Measurements from ENCODE around the gene SRRT.

The SRRT gene

DNA sequence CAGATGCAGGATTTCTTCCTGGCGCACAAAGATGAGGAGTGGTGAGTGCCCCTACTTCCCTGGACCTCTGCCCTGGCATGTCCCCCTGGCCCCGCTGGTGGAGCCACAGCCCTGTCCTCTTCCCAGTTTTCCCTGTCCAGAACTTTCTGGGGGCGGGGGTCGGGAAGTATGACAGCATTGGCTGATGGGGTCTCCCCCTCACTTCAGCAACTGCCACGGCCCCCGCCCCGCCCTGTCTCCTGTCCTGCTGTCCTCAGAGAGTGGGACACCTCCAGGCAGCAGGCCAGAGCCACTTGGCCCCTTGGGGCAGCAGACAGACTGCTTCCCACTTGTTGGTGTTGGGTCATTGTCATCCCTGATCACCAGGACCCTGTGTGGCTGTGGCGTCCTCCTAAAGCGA, 7.3 kb downstream of the SRRT start:
- FAIRE-seq, result no peak

- FAIRE-seq, result no peak
Observed at GRCh38 chr7:100882785-100883526, 8.1 kb downstream of the SRRT start.

- FAIRE-seq, result no peak
Observed at GRCh38 chr7:100884736-100885439, 10.0 kb downstream of the SRRT start.

DNA sequence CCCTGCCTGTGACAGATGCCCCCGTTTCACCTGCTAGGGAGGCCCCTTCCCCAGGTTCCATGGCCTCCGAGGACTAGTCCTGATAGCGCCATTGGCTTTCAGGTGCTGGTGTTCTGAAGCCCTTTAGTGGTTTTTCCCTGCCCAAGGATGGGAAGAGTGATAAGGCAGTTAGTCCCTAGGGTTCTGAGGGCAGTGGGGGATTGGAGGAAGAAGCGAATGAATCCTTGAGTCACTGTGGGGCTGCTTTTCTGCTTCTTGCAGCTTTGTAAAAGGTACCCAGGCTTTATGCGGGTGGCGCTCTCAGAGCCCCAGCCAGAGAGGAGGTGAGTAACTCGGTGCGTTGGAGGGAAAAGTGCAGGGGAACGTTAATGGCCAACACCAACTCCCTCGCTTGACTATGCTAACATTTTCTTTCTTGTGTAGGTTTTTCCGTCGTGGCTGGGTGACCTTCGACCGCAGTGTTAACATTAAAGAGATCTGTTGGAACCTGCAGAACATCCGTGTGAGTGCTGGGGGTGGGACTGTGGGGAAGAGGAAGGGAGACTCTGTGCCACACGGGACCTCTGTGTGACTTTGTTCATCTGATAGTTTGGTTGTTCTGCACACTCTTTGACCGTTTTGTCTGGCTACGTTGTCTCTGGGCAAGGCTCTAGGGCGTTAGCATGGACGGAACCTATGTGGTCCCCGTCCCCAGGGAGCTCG, 10.7 kb downstream of the SRRT start:
- no peak for FAIRE-seq

DNA sequence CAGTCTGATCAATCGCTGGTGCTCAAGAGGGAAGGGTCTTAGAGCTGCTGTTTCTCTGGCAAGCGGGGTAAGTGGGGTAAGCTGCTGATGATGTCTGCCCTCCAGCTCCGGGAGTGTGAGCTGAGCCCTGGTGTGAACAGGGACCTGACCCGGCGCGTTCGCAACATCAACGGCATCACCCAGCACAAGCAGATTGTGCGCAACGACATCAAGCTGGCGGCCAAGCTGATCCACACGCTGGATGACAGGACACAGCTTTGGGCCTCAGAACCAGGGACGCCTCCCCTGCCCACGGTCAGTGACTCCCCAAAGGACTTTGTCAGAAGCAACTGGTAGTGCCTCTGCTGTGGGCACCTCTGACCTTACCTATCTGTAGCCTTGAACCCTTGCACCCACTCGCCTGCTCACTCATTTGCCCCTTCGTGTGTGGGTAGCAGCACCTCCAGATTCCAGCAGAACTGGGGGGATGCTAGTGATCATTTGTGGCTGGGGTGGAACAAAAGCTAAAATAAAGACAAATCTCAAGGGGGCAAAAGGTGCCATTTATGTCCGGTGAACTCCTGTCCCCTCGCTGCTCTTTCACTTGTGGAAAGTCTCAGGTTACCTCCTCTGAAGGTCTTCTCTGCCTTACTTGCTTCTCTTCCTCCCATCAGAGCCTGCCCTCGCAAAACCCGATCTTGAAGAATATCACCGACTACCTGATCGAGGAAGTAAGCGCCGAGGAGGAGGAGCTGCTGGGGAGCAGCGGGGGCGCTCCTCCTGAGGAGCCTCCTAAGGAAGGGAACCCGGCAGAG, 11.4 kb downstream of the SRRT start:
- no peak for FAIRE-seq

GRCh38 chr7:100886936-100887515, 12.1 kb downstream of the SRRT start:
- FAIRE-seq, result no peak

DNA sequence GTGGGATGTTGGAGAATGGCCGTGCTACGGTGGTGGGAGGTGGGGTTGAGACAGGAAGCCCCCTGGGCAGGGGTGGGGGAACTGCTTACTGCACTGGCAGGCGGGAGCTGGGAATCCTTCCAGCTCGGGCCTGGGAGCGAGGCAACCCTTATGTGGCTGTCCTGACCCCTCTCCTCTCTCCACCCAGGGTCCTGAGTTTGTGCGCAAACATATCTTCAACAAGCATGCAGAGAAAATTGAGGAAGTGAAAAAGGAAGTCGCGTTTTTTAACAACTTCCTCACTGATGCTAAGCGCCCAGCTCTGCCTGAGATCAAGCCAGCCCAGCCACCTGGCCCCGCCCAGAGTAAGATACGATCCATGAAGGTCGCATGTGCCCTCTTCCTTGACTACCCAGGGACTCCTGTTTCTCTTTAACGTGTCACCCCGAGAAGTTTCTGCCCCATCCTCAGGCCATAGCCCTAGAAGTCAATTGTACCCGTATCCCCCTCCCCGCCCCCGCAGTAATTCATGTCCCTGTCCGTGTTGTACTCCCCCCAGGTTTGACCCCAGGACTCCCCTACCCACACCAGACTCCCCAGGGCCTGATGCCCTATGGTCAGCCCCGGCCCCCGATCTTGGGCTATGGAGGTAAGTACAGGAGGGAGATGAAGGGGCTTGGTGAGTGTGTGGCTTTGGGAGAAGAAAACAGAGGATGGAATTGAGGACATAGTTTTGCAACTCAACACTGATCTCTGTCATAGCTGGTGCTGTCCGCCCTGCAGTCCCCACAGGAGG, 12.8 kb downstream of the SRRT start:
- FAIRE-seq, result no peak

DNA sequence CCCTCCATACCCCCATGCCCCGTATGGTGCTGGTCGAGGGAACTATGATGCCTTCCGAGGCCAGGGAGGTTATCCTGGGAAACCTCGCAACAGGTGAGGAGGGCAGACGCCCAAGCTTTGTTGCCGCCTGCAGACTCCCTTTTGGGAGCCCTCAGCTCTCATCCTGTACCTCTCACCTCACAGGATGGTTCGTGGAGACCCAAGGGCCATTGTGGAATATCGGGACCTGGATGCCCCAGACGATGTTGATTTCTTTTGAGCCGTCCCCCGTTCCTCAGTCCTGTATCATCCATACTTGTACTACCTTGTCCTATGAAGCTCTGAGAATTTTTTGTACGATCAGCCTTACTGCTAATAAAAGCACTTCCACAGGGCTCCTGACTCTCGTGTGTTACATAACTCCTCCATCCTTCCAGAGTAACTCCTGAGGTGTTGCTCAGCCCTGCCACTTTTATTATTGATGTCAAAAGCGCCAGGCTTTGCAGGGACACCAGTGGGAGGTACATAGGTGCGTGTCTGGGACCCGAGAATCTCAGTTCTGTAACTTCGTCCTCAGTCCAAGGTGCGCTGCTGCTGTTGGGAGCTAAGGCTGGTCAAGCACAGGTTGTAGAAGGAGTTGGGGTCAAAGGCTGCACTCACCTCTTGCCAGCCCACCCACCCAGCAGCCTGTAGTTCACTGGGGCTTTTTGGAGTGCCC, 13.5 kb downstream of the SRRT start:
- FAIRE-seq, result no peak

DNA sequence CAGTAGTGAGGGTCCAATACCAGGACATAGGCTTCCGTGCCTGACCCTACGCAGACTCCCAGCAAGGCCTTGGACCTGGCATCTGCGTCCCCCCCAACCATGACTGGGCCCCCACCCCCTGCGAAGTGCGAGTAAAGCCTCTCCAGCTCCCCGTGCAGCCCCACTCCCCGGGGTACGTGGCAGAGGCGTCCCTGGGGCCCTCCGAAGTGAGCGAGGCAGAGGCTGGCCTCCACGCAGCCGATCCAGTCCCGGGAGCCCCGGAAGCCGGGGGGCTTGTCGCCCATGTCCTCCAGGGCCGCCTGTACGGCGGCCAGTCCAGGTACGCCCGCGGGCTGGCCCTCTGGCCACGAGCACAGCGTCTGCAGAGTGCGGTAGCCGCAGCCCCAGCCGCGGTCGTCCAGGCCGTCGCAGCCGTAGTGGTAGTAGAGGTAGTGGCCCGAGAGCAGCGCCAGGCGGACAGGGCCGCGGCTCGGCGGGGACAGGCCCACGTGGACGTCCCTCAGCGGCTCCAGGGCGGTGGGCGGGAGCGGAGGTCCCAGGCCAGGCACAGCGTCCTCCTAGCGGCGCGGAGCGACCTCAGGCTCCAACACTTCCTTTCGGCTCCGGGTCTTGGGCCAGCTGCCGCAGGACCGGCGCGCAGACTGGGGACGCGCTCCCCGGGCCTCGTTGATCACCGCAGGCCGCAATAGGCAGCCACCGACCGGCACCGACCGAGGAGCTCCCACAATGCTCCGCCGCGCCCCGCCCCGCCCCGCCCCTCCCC, 14.3 kb downstream of the SRRT start, which contains the start of gene UFSP1:
Gene UFSP1 (minus strand): TSS at position 728 of the 763 bp plus-strand sequence. CDS start 444 bp downstream, at position 284.
- no peak for FAIRE-seq

- FAIRE-seq, result no peak
Observed at GRCh38 chr7:100890653-100891567, 16.0 kb downstream of the SRRT start.

GRCh38 chr7:100891568-100892247, 16.8 kb downstream of the SRRT start:
- FAIRE-seq, result no peak

DNA sequence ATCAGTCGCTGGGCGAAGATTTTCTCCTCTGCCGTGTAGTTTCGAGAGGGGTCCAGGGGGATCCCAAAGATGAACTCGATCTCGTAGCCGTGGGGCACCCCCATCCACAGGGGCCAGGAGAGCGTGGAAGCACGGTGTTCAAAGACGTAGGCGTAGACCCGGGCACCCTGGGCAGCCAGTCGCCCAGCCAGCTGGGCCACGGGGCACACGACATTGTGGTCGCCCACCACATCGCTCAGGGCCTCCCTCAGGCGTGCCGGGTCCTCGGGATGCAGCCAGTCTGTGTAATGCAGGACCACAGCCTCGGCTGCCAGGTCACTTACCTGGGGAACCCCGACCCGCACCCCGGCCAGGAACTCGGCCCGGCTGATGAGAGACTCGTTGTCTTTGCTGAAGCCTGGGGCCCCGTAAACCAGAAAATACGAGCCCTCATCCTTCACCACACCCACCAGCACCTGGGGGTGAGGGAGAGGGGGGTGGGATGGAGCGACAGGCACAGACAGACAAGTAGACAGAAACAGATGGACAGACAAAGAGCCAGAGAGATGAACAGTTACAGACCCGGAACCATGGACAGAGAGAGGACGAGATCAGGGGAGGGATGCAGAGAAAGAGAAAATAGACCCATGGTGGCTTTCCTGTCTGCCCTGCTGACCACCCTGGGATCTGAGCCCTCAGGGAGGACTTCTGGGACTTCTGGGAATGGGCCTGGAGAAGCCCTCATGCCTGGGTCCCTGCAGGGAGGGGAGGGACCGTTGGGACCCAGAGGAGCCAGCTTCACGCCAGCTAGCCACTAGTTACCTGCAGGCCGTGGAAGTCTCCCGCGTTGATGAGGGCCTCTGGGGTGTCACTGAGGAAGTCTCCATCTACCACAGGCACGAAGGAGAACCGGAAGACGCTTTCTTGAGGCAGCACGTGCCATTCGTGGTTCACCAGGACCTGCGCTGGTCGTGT, 17.7 kb downstream of the SRRT start:
- FAIRE-seq, result no peak

GRCh38 chr7:100893318-100893895, 18.5 kb downstream of the SRRT start:
- FAIRE-seq, result no peak

- FAIRE-seq, result no peak
Observed at GRCh38 chr7:100893910-100894721, 19.2 kb downstream of the SRRT start.

DNA sequence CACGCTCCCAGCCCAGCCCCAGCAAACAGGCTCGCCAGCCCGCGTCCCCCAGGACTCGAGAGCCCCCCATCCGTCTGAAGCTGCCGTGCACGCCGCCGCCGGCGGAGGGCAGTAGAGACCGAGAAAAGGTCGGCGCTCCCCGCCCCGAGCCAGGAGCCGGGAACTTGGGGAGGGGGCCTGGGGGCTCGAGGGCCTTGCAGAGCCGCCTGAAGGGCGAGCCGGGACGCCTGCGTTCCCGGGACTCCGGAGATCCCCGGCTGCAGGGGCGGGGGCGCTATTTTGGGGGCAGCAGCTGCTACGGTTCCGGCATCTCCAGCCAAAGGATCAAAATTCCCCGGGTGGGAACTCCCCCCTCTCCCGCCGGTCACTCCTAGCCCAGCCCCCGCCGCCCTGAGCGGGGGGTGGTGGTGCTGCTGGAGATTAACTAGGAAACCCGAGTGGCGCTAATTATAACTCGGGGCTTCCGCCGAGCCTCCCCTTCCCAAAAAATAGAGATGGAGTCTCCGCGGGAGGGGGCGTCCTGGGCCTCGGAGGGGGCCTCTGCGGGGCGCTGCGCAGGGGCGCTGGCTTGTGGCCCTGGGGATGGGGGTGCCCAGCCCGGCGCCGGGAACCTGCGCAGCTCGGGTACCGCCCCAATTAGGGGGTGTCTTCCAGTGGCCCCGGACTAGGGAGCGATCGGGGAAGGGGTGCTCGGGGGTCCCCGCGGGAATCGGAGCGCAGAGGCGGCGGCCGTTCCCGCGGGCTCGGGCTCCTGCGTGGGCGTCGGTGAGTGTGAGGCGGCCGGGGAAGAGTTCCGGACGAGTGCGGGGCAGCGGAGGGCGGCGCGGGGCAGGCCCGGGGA, 20.2 kb downstream of the SRRT start:
- no peak for FAIRE-seq
